Muscle of back (tissue), 13 donors: Measurements from ENCODE around the gene CLINT1. TPM values are rescaled to one million over a fixed set of nuclear protein-coding genes. Genes with fewer than 3 reads are reported as not detected.
"Not testable (repeated sequence)": the region's sequence is repeated elsewhere in the genome, so short reads cannot be mapped to it uniquely, and the experiment has no call there.

ENCODE experiments used
- DNase-seq, 3 donors: peaks; one replicate each; pipeline versions ENCODE4 v3.0.0 to v3.0.0-alpha.2; 2013
- long read RNA-seq, 9 donors: transcript quantifications; one replicate each; lab custom pipeline, GENCODE V29; 2026
- polyA plus RNA-seq, 10 donors: library from polyadenylated mRNA; unstranded; fragments of 120-200 nt; gene quantifications; one replicate each; pipeline ENCODE4 v1.2.1, GENCODE V29; 2013; ENCODE audit not compliant: insufficient read length in 10 of 10

The CLINT1 gene
- 10 to 100 TPM; 57.5 to 84.3 (median 68.6) TPM for polyA plus RNA-seq
- long read RNA-seq, donor 1, transcript CLINT1-207 (12 exons, 2,346 nt), result major isoform, 5 of 29 reads
- long read RNA-seq, donor 1, partial matches to known transcripts, result 21 of 29 reads
- long read RNA-seq, donor 1, other reads (novel, unspliced or antisense), result 0 of 29 reads
- long read RNA-seq, donor 2, partial matches to known transcripts, result 15 of 26 reads
- long read RNA-seq, donor 2, other reads (novel, unspliced or antisense), result 0 of 26 reads
- long read RNA-seq, donor 3, result 0 reads
- long read RNA-seq, donor 4, partial matches to known transcripts, result 8 of 18 reads
- long read RNA-seq, donor 4, other reads (novel, unspliced or antisense), result 0 of 18 reads
- long read RNA-seq, donor 5, transcript CLINT1-208 (2 exons, 2,905 nt), result major isoform, 8 of 46 reads
- long read RNA-seq, donor 5, partial matches to known transcripts, result 34 of 46 reads
- long read RNA-seq, donor 5, other reads (novel, unspliced or antisense), result 0 of 46 reads
- long read RNA-seq, donor 6, partial matches to known transcripts, result 32 of 39 reads
- long read RNA-seq, donor 6, other reads (novel, unspliced or antisense), result 0 of 39 reads
- long read RNA-seq, donor 7, partial matches to known transcripts, result 10 of 18 reads
- long read RNA-seq, donor 7, other reads (novel, unspliced or antisense), result 0 of 18 reads
- long read RNA-seq, donor 8, partial matches to known transcripts, result 15 of 21 reads
- long read RNA-seq, donor 8, other reads (novel, unspliced or antisense), result 0 of 21 reads
- long read RNA-seq, donor 9, result 0 reads

- DNase-seq, result peak; percentile 88 to 96 (median 93)
Measured at GRCh38 chr5:157858527-157859226, at the start of gene CLINT1. TSS of gene CLINT1 (minus strand) at chr5:157859145. CDS start at chr5:157858970, 175 bp downstream.

- no peak for DNase-seq
Measured at GRCh38 chr5:157908459-157908858, 49.5 kb upstream of the CLINT1 start.

- DNase-seq, result no peak
Measured at GRCh38 chr5:157907479-157907878, 48.5 kb upstream of the CLINT1 start.

GRCh38 chr5:157903117-157903450 is 44.1 kb upstream of the CLINT1 start:
- no peak for DNase-seq

GRCh38 chr5:157902449-157903116 is 43.6 kb upstream of the CLINT1 start:
- DNase-seq, result no peak

- no peak for DNase-seq
Measured at GRCh38 chr5:157900644-157901043, 41.7 kb upstream of the CLINT1 start.

- DNase-seq, result no peak
Measured at GRCh38 chr5:157893611-157894010, 34.7 kb upstream of the CLINT1 start.

- DNase-seq, result no peak
Measured at GRCh38 chr5:157892974-157893373, 34.0 kb upstream of the CLINT1 start.

GRCh38 chr5:157890836-157891597 is 32.1 kb upstream of the CLINT1 start:
- no peak for DNase-seq

GRCh38 chr5:157888814-157889532 is 30.0 kb upstream of the CLINT1 start:
- no peak for DNase-seq

- DNase-seq, result no peak
Measured at GRCh38 chr5:157886796-157887380, 27.9 kb upstream of the CLINT1 start.

- DNase-seq, result not testable (repeated sequence)
Measured at GRCh38 chr5:157885051-157885450, 26.1 kb upstream of the CLINT1 start.

- not testable (repeated sequence) for DNase-seq
Measured at GRCh38 chr5:157881498-157881897, 22.6 kb upstream of the CLINT1 start.

- no peak for DNase-seq
Measured at GRCh38 chr5:157877821-157878220, 18.9 kb upstream of the CLINT1 start.

GRCh38 chr5:157874861-157875260 is 15.9 kb upstream of the CLINT1 start:
- no peak for DNase-seq

GRCh38 chr5:157870837-157871834 is 12.2 kb upstream of the CLINT1 start:
- peak in 1 of 3 donors; percentile 36 for DNase-seq

- DNase-seq, result no peak
Measured at GRCh38 chr5:157867751-157868387, 8.9 kb upstream of the CLINT1 start.

- DNase-seq, result no peak
Measured at GRCh38 chr5:157866536-157866935, 7.6 kb upstream of the CLINT1 start.
